Measurements from ENCODE around the gene HACE1. TPM values are rescaled to one million over a fixed set of nuclear protein-coding genes. Genes with fewer than 3 reads are reported as not detected.

The HACE1 gene
- total and polyA plus RNA-seq, 9 donors: 7.9 to 26.1 (median 18.4) TPM

DNA sequence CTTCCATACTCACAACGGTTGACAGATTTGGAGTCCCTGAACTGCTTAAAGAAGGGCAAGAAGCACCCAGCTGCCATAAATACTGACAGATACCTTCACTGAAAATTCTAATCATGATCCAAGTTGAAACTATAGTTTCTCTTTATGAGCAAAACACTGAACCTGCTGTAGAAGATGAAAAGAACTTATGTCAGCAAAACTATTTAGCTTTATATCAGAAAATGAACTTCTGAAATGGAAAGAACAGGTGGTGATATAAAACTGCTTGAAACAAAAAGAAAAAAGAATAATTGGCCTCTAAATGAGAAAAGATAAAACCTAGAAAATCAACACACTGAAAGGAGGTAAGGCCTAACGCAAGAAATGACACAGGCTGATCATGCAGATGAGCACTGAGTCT, 72.4 kb downstream of the HACE1 start:
- Histone ChIP-seq H3K27me3 (no peaks in the 10 kb centered on the region), H3K9me3 (no peaks in the 10 kb centered on the region), H3K36me3 (no peaks in the 10 kb centered on the region), H3K4me3 (no peak overlapping the region), H3K27ac (no peak overlapping the region), H3K4me1 (ENCODE audit: insufficient read depth) (no peaks in the 10 kb centered on the region)
- DNase-seq: no peak
- intact Hi-C loops (cut with DNase I): no loop called here
- WGBS, 3 donors: 83 to 90% (median 86%) methylated on average over 2 of the region's 2 CpGs
- TF ChIP-seq POLR2A (IDR thresholded peaks at IDR 0.05): no peak
- TF ChIP-seq EP300 (IDR thresholded peaks at IDR 0.05): no peak
- TF ChIP-seq, protein P1, sequence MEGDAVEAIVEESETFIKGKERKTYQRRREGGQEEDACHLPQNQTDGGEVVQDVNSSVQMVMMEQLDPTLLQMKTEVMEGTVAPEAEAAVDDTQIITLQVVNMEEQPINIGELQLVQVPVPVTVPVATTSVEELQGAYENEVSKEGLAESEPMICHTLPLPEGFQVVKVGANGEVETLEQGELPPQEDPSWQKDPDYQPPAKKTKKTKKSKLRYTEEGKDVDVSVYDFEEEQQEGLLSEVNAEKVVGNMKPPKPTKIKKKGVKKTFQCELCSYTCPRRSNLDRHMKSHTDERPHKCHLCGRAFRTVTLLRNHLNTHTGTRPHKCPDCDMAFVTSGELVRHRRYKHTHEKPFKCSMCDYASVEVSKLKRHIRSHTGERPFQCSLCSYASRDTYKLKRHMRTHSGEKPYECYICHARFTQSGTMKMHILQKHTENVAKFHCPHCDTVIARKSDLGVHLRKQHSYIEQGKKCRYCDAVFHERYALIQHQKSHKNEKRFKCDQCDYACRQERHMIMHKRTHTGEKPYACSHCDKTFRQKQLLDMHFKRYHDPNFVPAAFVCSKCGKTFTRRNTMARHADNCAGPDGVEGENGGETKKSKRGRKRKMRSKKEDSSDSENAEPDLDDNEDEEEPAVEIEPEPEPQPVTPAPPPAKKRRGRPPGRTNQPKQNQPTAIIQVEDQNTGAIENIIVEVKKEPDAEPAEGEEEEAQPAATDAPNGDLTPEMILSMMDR (IDR thresholded peaks at IDR 0.05): no peak

DNA sequence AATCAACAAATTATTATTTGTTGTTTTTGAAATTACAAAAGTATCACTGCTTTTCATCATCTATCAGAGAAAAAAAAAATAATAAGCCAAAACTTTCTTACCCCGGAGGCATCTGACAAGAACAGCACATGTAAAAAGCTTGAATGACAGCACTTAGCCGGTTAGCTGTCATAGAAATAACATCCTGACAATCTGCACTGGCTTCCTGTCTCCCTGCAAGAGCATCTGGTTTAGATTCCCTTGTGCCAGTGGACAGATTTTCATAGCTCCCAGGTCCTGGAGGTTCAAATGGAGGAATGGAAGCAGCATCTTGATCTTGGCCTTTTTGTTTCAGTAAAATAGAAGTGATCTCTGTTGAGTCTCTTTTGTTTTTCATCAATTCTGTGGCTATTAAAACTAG, 74.8 kb downstream of the HACE1 start:
- Histone ChIP-seq H3K4me3 (no peak overlapping the region), H3K9me3 (no peaks in the 10 kb centered on the region), H3K36me3 (no peaks in the 10 kb centered on the region), H3K4me1 (ENCODE audit: insufficient read depth) (no peaks in the 10 kb centered on the region), H3K27ac (no peak overlapping the region), H3K27me3 (no peaks in the 10 kb centered on the region)
- DNase-seq: no peak
- intact Hi-C loops (cut with DNase I): no loop called here
- 67 to 80% (median 74%) methylated on average over 2 of the region's 2 CpGs for WGBS, 3 donors
- TF ChIP-seq POLR2A (IDR thresholded peaks at IDR 0.05) (no peak), EP300 (IDR thresholded peaks at IDR 0.05) (no peak)
- TF ChIP-seq, protein P1 (IDR thresholded peaks at IDR 0.05): no peak

DNA sequence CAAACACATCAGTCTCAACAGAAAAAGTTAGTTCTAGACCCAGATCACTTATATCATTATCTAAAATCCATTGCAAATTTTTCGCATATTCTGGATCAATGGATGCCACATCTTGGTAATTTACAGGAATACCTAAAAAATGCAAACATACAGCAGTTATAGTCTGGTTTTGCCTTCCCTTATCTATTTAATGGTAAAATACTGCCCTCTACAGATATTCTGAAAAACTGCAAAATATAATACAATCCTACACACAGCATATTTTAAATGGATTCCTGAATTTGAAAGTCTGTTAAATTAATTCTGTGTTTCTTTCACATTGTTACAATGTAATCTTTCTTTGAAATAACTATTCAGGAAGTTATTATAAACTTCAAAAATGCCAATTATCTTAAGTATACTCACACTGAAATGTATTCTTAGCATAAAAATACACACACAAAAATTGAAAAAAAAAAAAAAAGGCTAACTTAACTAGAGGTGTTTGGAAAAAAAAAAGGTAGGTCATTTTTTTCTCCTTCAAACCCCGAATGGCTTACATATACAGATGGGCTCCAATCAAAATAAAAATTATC, 88.4 kb downstream of the HACE1 start:
- DNase-seq: no peak
- Histone ChIP-seq H3K27me3 (no peaks in the 10 kb centered on the region), H3K36me3 (no peaks in the 10 kb centered on the region), H3K9me3 (no peaks in the 10 kb centered on the region), H3K4me3 (no peak overlapping the region), H3K27ac (no peak overlapping the region), H3K4me1 (ENCODE audit: insufficient read depth) (no peaks in the 10 kb centered on the region)
- 35 to 59% (median 41%) methylated on average over 2 of the region's 2 CpGs for WGBS, 3 donors
- intact Hi-C loops (cut with DNase I): no loop called here
- no peak for TF ChIP-seq POLR2A (IDR thresholded peaks at IDR 0.05)
- TF ChIP-seq, protein P1 (IDR thresholded peaks at IDR 0.05): no peak
- TF ChIP-seq EP300 (IDR thresholded peaks at IDR 0.05): no peak

DNA sequence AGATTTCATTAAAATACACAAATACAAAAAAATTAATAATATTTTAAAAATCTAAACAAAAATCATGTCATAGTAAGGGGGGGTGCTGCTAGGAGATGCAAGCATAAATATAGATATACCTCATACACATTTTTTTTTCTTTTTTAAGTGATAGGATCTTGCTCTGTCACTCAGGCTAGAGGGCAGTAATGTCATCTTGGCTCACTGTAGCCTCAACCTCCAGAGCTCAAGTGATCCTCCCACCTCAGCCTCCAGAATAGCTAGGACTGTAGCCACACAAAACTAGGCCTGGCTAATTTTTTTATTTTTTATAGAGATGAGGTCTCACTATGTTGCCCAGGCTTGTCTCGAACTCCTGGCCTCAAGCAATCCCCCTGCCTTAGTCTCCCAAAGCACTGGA, 90.8 kb downstream of the HACE1 start:
- intact Hi-C loops (cut with DNase I): no loop called here
- no peaks in the 10 kb centered on the region for H3K36me3 ChIP-seq
- 98 to 100% (median 100%) methylated on average over 1 of the region's 1 CpG for WGBS, 3 donors

More for the DNA sequence above, 90.8 kb downstream of the HACE1 start:
- no peak for DNase-seq
- no peaks in the 10 kb centered on the region for H3K27me3 ChIP-seq
- no peak overlapping the region for H3K27ac ChIP-seq
- no peak overlapping the region for H3K4me3 ChIP-seq
- TF ChIP-seq, protein P1 (IDR thresholded peaks at IDR 0.05): no peak
- TF ChIP-seq POLR2A (IDR thresholded peaks at IDR 0.05): no peak
- TF ChIP-seq EP300 (IDR thresholded peaks at IDR 0.05): no peak
- no peaks in the 10 kb centered on the region for H3K9me3 ChIP-seq
- no peaks in the 10 kb centered on the region for H3K4me1 ChIP-seq (ENCODE audit: insufficient read depth)

Data from ovary (tissue), 9 donors.